ENCODE measurements around the gene DVL1. TPM values are rescaled to one million over a fixed set of nuclear protein-coding genes. Genes with fewer than 3 reads are reported as not detected.
A peak's percentile ranks its signal among the peaks of the same experiment; 100 is the strongest.

The DVL1 gene
- total and polyA plus RNA-seq, 2 of the 13 experiments (the other 11 are each of a cell fraction or from before 2014, with no cell fraction given) = 30.8 to 60.4 TPM

- TF ChIP-seq HMGXB4 (CRISPR knock-in tag; IDR thresholded peaks at IDR 0.05; ENCODE audit: borderline replicate concordance in 1 of 2, low read depth in 1 of 2) (peak; percentile 53 to 88; a peak in 3 of 4 replicates), NR0B2 (CRISPR knock-in tag; IDR thresholded peaks at IDR 0.05) (peak; percentile 78; the same call in 1 of the 2 replicates), ZNF407 (CRISPR knock-in tag; IDR thresholded peaks at IDR 0.05; ENCODE audit: not compliant biosample characterization) (peak; percentile 26), ZNF570 (CRISPR knock-in tag; IDR thresholded peaks at IDR 0.05; ENCODE audit: borderline replicate concordance) (no peak), ZNF678 (CRISPR knock-in tag; IDR thresholded peaks at IDR 0.05) (0 out of 2 replicates have a peak, but pooled peaks have one; percentile 41), ZC3H4 (CRISPR knock-in tag; IDR thresholded peaks at IDR 0.05; ENCODE audit: borderline replicate concordance) (no peak; the same call in 1 of the 2 replicates), ZNF598 (CRISPR knock-in tag; IDR thresholded peaks at IDR 0.05; ENCODE audit: borderline replicate concordance) (no peak), PTBP1 (IDR thresholded peaks at IDR 0.05; ENCODE audit: low read depth, low read length, poor library complexity, severe bottlenecking) (peak; percentile 28), SUZ12 (IDR thresholded peaks at IDR 0.05; ENCODE audit: low read depth, low read length) (no peak), NFATC3 (CRISPR knock-in tag; IDR thresholded peaks at IDR 0.05) (0 out of 2 replicates have a peak, but pooled peaks have one; percentile 13), KDM4B (CRISPR knock-in tag; IDR thresholded peaks at IDR 0.05) (no peak)
Measured at GRCh38 chr1:1347663-1348419, 1.4 kb downstream of the DVL1 start (continued).

Measured in HepG2 (cell line).